Embryonic facial prominence (tissue), 1 donor: ENCODE data around the gene INTS14.
"Not testable (repeated sequence)": the region's sequence is repeated elsewhere in the genome, so short reads cannot be mapped to it uniquely, and the experiment has no call there.

Source experiments
- DNase-seq: peaks from one replicate; pipeline ENCODE4 v3.0.0-alpha.2; 2016; ENCODE audit errors: extremely low spot score

Gene INTS14

GRCh38 chr15:65579762-65580161 is 31.2 kb downstream of the INTS14 start:
- DNase-seq = no peak

GRCh38 chr15:65578904-65579728 is 31.8 kb downstream of the INTS14 start:
- DNase-seq = no peak

GRCh38 chr15:65577129-65577996 is 33.6 kb downstream of the INTS14 start:
- DNase-seq = no peak

- no peak for DNase-seq
Measured at GRCh38 chr15:65576664-65577063, 34.3 kb downstream of the INTS14 start.

DNA sequence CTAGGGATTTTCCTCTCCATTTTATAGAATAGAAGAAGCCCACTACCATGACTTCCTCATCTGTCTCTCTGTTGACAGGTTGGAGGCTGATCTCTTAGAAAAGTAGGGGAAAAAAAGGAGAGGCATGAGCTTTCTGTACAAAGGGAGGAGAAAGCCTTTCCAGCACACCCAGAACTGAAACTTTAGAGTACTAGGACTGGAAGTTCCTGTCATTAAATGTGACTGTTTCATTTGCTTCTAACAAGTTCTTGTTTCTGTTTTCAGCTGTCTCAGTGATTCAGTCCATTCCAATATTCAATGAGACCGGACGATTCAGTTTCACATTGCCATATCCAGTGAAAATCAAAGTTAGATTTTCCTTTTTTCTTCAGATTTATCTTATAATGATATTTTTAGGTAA is 39.0 kb downstream of the INTS14 start:
- DNase-seq = no peak

- DNase-seq = no peak
Measured at GRCh38 chr15:65569728-65570127, 41.2 kb downstream of the INTS14 start.

DNA sequence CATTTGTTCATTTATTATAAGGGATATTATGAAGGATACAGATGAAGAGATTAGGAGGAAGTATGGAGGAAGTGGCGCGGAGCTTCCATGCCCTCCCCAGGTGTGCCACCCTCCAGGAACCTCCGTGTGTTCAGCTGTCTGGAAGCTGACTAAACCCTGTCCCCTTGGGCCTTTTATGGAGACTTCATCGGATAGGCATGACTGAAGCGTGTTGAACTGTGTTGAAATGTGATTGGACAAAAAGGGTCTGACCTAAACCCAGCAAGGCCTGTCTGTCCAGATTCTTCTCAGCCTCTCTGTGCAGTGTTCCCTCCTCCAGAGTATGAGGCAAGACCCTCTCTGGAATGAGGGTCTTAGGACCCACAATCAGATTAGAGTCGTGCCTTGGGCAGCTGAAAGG is 49.0 kb downstream of the INTS14 start:
- no peak for DNase-seq

DNA sequence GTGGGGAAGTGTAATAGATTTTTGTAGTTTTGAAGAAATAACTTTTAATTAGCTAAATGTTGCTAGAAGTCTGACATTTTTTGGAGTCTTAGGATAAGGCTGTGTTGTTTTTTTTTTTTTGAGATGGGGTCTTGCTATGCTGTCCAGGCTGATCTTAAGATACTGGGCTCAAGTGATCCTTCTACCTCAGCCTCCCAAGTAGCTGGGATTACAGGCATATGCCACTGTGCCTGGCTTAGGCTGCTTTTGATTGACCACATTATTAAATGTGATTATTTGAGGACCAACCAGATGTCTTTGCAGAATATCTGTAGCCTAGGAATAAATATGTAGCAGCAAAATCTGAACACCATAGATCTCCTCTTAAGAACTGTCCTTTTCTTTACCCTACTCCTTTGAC is 51.0 kb downstream of the INTS14 start:
- DNase-seq = no peak

GRCh38 chr15:65558997-65559760 is 51.8 kb downstream of the INTS14 start:
- no peak for DNase-seq

DNA sequence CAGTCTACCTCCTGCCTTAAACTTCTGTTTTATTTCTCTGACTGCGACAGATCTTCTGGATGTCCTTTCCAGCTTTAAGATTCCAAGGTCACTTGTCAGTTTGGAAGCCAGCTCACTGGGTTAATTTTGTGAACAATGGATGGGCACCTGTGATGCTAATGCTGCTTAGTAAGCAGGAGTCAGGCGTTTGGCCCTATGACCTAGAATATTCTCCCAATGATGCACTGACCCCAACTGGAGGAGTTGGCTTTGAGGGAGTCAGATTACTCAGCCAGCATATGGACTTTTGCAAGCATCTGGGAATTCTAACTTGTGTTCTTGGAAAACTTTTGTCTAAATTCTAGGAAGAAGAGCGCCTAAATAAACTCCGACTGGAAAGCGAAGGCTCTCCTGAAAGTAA is 52.6 kb downstream of the INTS14 start:
- DNase-seq = no peak

DNA sequence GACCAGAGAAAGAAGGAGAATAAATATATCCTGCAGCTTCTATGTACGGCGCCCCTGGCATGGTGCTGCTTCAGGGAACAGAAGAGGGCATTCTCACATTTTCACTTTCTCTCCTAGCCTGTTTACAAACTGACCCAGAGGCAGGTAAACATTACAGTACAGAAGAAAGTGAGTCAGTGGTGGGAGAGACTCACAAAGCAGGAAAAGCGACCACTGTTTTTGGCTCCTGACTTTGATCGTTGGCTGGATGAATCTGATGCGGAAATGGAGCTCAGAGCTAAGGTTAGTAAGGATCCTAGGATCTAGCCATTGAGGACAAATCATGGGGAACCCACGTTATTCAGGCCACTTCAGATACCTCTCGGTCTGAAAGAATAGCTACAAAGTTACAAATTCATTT is 54.3 kb downstream of the INTS14 start:
- no peak for DNase-seq

- DNase-seq = no peak
Measured at GRCh38 chr15:65553691-65554090, 57.2 kb downstream of the INTS14 start.

DNA sequence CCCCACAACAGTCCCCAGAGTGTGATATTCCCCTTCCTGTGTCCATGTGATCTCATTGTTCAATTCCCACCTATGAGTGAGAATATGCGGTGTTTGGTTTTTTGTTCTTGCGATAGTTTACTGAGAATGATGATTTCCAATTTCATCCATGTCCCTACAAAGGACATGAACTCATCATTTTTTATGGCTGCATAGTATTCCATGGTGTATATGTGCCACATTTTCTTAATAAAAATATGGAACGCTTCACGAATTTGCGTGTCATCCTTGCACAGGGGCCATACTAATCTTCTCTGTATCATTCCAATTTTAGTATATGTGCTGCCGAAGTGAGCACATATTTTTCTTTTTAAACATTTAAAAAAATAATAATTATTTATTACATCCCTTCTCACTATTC is 58.1 kb downstream of the INTS14 start:
- not testable (repeated sequence) for DNase-seq

GRCh38 chr15:65551183-65551582 is 59.7 kb downstream of the INTS14 start:
- no peak for DNase-seq

- DNase-seq = no peak
Measured at GRCh38 chr15:65550681-65551098, 60.2 kb downstream of the INTS14 start.

DNA sequence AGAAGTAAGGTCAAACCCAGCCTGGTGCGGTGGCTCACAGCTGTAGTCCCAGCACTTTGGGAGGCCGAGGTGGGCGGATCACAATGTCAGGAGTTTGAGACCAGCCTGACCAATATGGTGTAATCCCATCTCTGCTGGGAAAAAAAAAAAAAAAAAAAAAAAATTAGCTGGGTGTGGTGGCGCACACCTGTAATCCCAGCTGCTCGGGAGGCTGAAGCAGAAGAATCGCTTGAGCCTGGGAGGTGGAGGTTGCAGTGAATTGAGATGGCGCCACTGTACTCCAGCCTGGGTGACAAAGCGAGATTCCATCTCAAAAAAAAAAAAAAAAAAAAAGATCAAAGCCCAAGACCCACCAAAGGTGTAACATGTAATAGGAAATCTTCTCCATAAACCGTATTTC is 61.6 kb downstream of the INTS14 start:
- DNase-seq = not testable (repeated sequence)

GRCh38 chr15:65547841-65548240 is 63.1 kb downstream of the INTS14 start:
- no peak for DNase-seq

DNA sequence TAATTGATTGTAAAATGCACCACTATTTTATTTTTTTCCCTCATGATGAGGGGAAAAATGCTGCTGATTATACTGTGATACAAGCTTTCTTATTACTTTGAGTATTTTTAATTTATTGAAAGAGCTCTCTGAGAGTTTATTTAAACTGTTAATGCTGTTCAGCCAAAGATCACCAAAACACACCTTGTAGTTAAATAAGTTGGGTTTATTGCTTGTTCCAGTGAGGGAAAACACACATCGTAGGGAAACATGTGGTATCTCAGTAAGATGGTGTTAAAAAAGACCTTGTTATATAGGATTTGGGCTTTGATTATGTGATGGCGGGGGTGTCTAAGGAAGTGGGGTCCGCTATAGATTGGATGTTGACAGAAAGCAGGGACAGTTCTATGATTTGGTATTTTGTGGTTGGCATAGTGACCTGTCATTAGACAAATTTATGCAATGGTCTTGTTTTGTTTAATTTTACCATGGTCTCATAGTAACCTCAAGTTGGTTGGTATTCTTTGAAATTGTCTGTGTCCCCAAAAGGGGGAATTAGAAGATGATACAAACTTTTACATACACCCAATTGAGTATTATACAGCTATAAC is 69.6 kb downstream of the INTS14 start:
- DNase-seq = no peak

- DNase-seq = no peak
Measured at GRCh38 chr15:65540314-65540713, 70.6 kb downstream of the INTS14 start.

DNA sequence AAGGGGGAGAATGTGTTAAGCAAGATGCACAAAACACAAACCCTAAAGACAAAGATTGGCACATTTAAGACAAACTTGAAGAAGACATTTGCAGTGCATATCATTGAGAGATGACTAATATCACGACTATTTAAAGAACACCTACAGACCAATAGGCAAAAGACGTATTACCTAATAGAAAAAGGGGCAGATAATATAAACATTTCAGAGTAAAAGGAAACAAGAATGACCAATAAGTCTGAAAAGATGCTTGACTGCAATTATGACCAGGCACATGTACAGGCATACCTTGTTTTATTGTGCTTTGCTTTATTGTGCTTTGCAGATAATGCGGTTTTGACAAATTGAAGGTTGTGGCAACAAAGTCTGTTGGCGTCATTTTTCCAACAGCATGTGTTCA is 75.7 kb downstream of the INTS14 start:
- DNase-seq = no peak

- DNase-seq = no peak
Measured at GRCh38 chr15:65533057-65533756, 77.7 kb downstream of the INTS14 start.
